WTC11 (cell line): ENCODE data around the gene AGPAT3. TPM values are rescaled to one million over a fixed set of nuclear protein-coding genes. Genes with fewer than 3 reads are reported as not detected.
A peak's percentile ranks its signal among the peaks of the same experiment; 100 is the strongest.

Experiments used
- CREB1 ChIP-seq: sonication (generic); formaldehyde crosslinking; IDR thresholded peaks from 2 replicates; pipeline ENCODE4 v1.8.0; 2023; ENCODE audit warnings: mild to moderate bottlenecking, missing genetic modification reagents
- ELF4 ChIP-seq: sonication (generic); formaldehyde crosslinking; IDR thresholded peaks from 2 replicates; pipeline ENCODE4 v1.8.1; 2022; ENCODE audit warnings: low read depth, mild to moderate bottlenecking, moderate library complexity, missing genetic modification reagents
- ETV6 ChIP-seq: sonication (generic); formaldehyde crosslinking; IDR thresholded peaks from 2 replicates; pipeline ENCODE4 v1.8.1; 2022; ENCODE audit warnings: mild to moderate bottlenecking, missing genetic modification reagents
- FOXJ3 ChIP-seq: sonication (generic); formaldehyde crosslinking; IDR thresholded peaks from 2 replicates; pipeline ENCODE4 v1.9.0; 2021; ENCODE audit warnings: missing genetic modification reagents, mild to moderate bottlenecking, borderline replicate concordance
- GTF2I ChIP-seq: fragments of 250-450 bp; sonication (Bioruptor Pico); conservative IDR thresholded peaks from 2 replicates; pipeline ENCODE4 v1.4.0; 2021; ENCODE audit warnings: mild to moderate bottlenecking
- JUN ChIP-seq: sonication (generic); formaldehyde crosslinking; IDR thresholded peaks from 2 replicates; pipeline ENCODE4 v1.8.0; 2023; ENCODE audit warnings: mild to moderate bottlenecking, missing genetic modification reagents
- MYBL2 ChIP-seq: sonication (generic); formaldehyde crosslinking; IDR thresholded peaks from 2 replicates; pipeline ENCODE4 v1.8.1; 2023; ENCODE audit warnings: mild to moderate bottlenecking, moderate library complexity, missing genetic modification reagents
- NR1H2 ChIP-seq: sonication (generic); formaldehyde crosslinking; IDR thresholded peaks from 2 replicates; pipeline ENCODE4 v1.9.0; 2021; ENCODE audit warnings: mild to moderate bottlenecking, moderate library complexity, missing genetic modification reagents
- OVOL2 ChIP-seq: fragments of 250-450 bp; sonication (Bioruptor Pico); IDR thresholded peaks from 2 replicates; pipeline ENCODE4 v1.9.0; 2021; ENCODE audit warnings: mild to moderate bottlenecking, borderline replicate concordance
- TEAD4 ChIP-seq: sonication (generic); formaldehyde crosslinking; IDR thresholded peaks from 2 replicates; pipeline ENCODE4 v1.8.0; 2022; ENCODE audit warnings: mild to moderate bottlenecking, missing genetic modification reagents
- ZBTB21 ChIP-seq: sonication (generic); formaldehyde crosslinking; IDR thresholded peaks from 2 replicates; pipeline ENCODE4 v1.8.1; 2023; ENCODE audit warnings: mild to moderate bottlenecking, missing genetic modification reagents, borderline replicate concordance
- ZNF396 ChIP-seq: fragments of 250-450 bp; sonication (Bioruptor Pico); IDR thresholded peaks from 2 replicates; pipeline ENCODE4 v1.8.0; 2021; ENCODE audit warnings: mild to moderate bottlenecking, moderate library complexity, borderline replicate concordance
- ZNF416 ChIP-seq: fragments of 250-450 bp; sonication (Bioruptor Pico); IDR thresholded peaks from 2 replicates; pipeline ENCODE4 v1.9.0; 2021; ENCODE audit warnings: mild to moderate bottlenecking, inconsistent platforms
- total RNA-seq: library from RNA; stranded (reverse); gene quantifications from 3 replicates; pipeline ENCODE4 v1.2.3, GENCODE V29; 2021
- TF ChIP-seq, protein P1 (sequence below): sonication (generic); formaldehyde crosslinking; IDR thresholded peaks from 2 replicates; pipeline ENCODE4 v1.8.0; 2023; ENCODE audit warnings: missing genetic modification reagents, mild to moderate bottlenecking, borderline replicate concordance
- TF ChIP-seq, protein P2 (sequence below): sonication (generic); formaldehyde crosslinking; IDR thresholded peaks from 2 replicates; pipeline ENCODE4 v1.8.1; 2022; ENCODE audit warnings: low read depth, mild to moderate bottlenecking, moderate library complexity, missing genetic modification reagents, borderline replicate concordance
- TF ChIP-seq, protein P3 (sequence below): sonication (generic); formaldehyde crosslinking; IDR thresholded peaks from 2 replicates; pipeline ENCODE4 v1.8.1; 2023; ENCODE audit warnings: mild to moderate bottlenecking, missing genetic modification reagents, moderate library complexity
- TF ChIP-seq, protein P4 (sequence below): sonication (generic); formaldehyde crosslinking; IDR thresholded peaks from 2 replicates; pipeline ENCODE4 v1.8.0; 2022; ENCODE audit warnings: missing genetic modification reagents
- TF ChIP-seq, protein P5 (sequence below): fragments of 250-450 bp; sonication (Bioruptor Pico); conservative IDR thresholded peaks from 2 replicates; pipeline ENCODE4 v1.9.0; 2021; ENCODE audit warnings: mild to moderate bottlenecking
- TF ChIP-seq, protein P6 (sequence below): sonication (generic); formaldehyde crosslinking; IDR thresholded peaks from 2 replicates; pipeline ENCODE4 v1.8.0; 2023; ENCODE audit warnings: missing genetic modification reagents
- TF ChIP-seq, protein P7 (sequence below): sonication (generic); formaldehyde crosslinking; IDR thresholded peaks from 2 replicates; pipeline ENCODE4 v1.8.1; 2022; ENCODE audit warnings: missing genetic modification reagents, borderline replicate concordance

The AGPAT3 gene
- total RNA-seq, 1 experiment from 2014 or later, result 5.6 TPM

DNA sequence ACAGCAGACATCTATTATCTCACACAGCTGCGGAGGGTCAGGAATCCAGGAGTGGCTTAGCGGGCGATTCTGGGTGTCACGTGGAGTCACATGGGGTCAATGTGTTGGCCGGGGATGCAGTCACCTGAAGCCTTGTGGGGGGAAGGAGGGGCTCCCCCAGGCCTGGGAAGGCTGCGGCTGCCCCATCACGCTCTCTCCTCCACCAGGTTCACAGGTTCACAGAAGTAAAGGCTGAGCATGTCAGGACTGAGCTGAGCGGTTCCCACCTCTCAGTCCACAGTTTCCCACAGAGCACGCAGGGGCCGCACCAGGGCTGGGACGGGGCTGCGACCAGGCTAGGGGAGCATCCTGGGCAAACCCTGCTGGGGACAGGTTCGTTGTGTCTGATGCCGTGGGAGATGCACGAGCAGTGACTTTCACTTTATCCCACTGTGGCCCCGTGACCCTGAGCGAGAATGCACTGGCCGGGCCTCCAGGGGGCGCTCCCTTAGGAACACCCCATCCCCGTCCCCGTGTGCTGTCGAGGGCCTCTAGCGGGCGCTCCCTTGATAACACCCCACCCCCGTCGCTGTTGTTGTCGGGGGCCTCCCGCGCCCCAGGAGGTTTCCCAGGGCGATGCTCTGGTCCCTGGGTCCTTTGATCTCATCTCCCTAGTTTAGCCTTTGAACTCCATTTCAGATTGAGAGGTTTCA lies 73.9 kb downstream of the AGPAT3 start (continued):
- TF ChIP-seq, protein P1, sequence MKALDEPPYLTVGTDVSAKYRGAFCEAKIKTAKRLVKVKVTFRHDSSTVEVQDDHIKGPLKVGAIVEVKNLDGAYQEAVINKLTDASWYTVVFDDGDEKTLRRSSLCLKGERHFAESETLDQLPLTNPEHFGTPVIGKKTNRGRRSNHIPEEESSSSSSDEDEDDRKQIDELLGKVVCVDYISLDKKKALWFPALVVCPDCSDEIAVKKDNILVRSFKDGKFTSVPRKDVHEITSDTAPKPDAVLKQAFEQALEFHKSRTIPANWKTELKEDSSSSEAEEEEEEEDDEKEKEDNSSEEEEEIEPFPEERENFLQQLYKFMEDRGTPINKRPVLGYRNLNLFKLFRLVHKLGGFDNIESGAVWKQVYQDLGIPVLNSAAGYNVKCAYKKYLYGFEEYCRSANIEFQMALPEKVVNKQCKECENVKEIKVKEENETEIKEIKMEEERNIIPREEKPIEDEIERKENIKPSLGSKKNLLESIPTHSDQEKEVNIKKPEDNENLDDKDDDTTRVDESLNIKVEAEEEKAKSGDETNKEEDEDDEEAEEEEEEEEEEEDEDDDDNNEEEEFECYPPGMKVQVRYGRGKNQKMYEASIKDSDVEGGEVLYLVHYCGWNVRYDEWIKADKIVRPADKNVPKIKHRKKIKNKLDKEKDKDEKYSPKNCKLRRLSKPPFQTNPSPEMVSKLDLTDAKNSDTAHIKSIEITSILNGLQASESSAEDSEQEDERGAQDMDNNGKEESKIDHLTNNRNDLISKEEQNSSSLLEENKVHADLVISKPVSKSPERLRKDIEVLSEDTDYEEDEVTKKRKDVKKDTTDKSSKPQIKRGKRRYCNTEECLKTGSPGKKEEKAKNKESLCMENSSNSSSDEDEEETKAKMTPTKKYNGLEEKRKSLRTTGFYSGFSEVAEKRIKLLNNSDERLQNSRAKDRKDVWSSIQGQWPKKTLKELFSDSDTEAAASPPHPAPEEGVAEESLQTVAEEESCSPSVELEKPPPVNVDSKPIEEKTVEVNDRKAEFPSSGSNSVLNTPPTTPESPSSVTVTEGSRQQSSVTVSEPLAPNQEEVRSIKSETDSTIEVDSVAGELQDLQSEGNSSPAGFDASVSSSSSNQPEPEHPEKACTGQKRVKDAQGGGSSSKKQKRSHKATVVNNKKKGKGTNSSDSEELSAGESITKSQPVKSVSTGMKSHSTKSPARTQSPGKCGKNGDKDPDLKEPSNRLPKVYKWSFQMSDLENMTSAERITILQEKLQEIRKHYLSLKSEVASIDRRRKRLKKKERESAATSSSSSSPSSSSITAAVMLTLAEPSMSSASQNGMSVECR, result no peak
- TF ChIP-seq JUN (CRISPR knock-in tag) (no peak), ZNF396 (CRISPR knock-in tag) (no peak), CREB1 (no peak), NR1H2 (CRISPR knock-in tag) (no peak), ZBTB21 (CRISPR knock-in tag) (no peak), OVOL2 (CRISPR knock-in tag) (no peak), ETV6 (no peak), GTF2I (CRISPR knock-in tag) (no peak), MYBL2 (CRISPR knock-in tag) (no peak), ZNF416 (CRISPR knock-in tag) (no peak), TEAD4 (CRISPR knock-in tag) (no peak), ELF4 (no peak), FOXJ3 (CRISPR knock-in tag) (no peak)
- TF ChIP-seq, protein P2, sequence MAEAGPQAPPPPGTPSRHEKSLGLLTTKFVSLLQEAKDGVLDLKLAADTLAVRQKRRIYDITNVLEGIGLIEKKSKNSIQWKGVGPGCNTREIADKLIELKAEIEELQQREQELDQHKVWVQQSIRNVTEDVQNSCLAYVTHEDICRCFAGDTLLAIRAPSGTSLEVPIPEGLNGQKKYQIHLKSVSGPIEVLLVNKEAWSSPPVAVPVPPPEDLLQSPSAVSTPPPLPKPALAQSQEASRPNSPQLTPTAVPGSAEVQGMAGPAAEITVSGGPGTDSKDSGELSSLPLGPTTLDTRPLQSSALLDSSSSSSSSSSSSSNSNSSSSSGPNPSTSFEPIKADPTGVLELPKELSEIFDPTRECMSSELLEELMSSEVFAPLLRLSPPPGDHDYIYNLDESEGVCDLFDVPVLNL, result no peak
- TF ChIP-seq, protein P3, sequence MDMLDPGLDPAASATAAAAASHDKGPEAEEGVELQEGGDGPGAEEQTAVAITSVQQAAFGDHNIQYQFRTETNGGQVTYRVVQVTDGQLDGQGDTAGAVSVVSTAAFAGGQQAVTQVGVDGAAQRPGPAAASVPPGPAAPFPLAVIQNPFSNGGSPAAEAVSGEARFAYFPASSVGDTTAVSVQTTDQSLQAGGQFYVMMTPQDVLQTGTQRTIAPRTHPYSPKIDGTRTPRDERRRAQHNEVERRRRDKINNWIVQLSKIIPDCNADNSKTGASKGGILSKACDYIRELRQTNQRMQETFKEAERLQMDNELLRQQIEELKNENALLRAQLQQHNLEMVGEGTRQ (CRISPR knock-in tag), result peak; percentile 66
- TF ChIP-seq, protein P4, sequence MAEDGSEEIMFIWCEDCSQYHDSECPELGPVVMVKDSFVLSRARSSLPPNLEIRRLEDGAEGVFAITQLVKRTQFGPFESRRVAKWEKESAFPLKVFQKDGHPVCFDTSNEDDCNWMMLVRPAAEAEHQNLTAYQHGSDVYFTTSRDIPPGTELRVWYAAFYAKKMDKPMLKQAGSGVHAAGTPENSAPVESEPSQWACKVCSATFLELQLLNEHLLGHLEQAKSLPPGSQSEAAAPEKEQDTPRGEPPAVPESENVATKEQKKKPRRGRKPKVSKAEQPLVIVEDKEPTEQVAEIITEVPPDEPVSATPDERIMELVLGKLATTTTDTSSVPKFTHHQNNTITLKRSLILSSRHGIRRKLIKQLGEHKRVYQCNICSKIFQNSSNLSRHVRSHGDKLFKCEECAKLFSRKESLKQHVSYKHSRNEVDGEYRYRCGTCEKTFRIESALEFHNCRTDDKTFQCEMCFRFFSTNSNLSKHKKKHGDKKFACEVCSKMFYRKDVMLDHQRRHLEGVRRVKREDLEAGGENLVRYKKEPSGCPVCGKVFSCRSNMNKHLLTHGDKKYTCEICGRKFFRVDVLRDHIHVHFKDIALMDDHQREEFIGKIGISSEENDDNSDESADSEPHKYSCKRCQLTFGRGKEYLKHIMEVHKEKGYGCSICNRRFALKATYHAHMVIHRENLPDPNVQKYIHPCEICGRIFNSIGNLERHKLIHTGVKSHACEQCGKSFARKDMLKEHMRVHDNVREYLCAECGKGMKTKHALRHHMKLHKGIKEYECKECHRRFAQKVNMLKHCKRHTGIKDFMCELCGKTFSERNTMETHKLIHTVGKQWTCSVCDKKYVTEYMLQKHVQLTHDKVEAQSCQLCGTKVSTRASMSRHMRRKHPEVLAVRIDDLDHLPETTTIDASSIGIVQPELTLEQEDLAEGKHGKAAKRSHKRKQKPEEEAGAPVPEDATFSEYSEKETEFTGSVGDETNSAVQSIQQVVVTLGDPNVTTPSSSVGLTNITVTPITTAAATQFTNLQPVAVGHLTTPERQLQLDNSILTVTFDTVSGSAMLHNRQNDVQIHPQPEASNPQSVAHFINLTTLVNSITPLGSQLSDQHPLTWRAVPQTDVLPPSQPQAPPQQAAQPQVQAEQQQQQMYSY (CRISPR knock-in tag), result no peak
- TF ChIP-seq, protein P5, sequence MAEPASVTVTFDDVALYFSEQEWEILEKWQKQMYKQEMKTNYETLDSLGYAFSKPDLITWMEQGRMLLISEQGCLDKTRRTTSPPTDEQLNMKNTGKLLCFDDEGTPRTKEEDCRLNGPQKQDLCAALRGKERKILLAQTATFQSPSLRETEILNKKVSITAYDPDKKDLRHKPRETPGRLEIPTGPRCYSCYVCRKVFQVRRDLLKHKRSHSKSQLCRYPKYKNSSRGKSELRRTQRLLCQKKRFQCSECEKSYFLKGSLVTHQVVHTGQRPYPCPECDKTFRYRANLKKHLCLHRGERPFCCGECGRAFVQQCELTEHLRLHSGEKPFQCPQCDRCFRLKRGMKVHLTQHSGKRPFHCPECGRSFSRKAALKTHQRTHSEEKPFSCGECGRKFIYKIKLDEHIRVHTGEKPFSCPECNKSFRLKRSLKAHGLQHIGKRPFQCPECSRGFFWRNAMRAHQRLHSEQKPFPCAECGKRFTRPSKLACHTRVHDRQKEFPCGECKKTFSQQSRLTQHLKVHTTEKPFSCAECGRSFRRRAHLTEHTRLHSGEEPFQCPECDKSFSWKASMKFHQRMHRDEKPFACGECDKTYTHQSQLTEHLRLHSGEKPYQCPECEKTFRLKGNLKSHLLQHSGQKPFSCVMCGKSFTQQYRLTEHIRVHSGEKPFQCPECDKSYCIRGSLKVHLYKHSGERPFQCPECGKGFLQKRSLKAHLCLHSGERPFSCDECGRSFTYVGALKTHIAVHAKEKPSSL (CRISPR knock-in tag), result no peak
- TF ChIP-seq, protein P6, sequence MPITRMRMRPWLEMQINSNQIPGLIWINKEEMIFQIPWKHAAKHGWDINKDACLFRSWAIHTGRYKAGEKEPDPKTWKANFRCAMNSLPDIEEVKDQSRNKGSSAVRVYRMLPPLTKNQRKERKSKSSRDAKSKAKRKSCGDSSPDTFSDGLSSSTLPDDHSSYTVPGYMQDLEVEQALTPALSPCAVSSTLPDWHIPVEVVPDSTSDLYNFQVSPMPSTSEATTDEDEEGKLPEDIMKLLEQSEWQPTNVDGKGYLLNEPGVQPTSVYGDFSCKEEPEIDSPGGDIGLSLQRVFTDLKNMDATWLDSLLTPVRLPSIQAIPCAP (CRISPR knock-in tag), result no peak
- TF ChIP-seq, protein P7, sequence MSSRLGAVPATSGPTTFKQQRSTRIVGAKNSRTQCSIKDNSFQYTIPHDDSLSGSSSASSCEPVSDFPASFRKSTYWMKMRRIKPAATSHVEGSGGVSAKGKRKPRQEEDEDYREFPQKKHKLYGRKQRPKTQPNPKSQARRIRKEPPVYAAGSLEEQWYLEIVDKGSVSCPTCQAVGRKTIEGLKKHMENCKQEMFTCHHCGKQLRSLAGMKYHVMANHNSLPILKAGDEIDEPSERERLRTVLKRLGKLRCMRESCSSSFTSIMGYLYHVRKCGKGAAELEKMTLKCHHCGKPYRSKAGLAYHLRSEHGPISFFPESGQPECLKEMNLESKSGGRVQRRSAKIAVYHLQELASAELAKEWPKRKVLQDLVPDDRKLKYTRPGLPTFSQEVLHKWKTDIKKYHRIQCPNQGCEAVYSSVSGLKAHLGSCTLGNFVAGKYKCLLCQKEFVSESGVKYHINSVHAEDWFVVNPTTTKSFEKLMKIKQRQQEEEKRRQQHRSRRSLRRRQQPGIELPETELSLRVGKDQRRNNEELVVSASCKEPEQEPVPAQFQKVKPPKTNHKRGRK (CRISPR knock-in tag), result no peak
